ENCODE data around the gene CRHR2.

GRCh38 chr7:30708412-30708811 is 26.2 kb upstream of the CRHR2 start:
- TF ChIP-seq POLR2A (IDR thresholded peaks at IDR 0.05) (no peak), CTCF (IDR thresholded peaks at IDR 0.05) (no peak)

All from vagina (tissue), 2 donors.